Right ventricle myocardium superior (tissue), 1 donor: Measurements from ENCODE around the gene TCF23. TPM values are rescaled to one million over a fixed set of nuclear protein-coding genes. Genes with fewer than 3 reads are reported as not detected.
"Not testable (repeated sequence)": the region's sequence is repeated elsewhere in the genome, so short reads cannot be mapped to it uniquely, and the experiment has no call there.

Source experiments
- ATAC-seq: fragments of 200-7000 bp; cut with Tn5 transposase; one replicate; pipeline ENCODE4 v1.9.1; 2020; ENCODE audit warnings: mild to moderate bottlenecking; ENCODE audit not compliant: poor library complexity
- DNase-seq: peaks from one replicate; pipeline ENCODE4 v3.0.0-alpha.2; 2020
- intact Hi-C: fragments of 100-400 bp; cut with DNase I; formaldehyde crosslinking; loops from one replicate; pipeline ENCODE4 v1.11.2; 2022
- total RNA-seq: library from RNA; stranded (reverse); fragmentation: NEBNext Ultra II Directional; extraction: Animal tissue kit (Norgen Biotek cat#: 25700); gene quantifications from one replicate; pipeline ENCODE4 v1.2.1, GENCODE V29; 2021
- donor health status: DM: no; HTN: yes; CAD: no; lungs with severe emphysema.

The TCF23 gene
- total RNA-seq, 1 donor from 2014 or later: not detected

GRCh38 chr2:27177441-27178351 is 28.9 kb downstream of the TCF23 start:
- DNase-seq: no peak
- intact Hi-C loops: no loop called here
- ATAC-seq: no peak

- intact Hi-C loops: no loop called here
- DNase-seq: no peak
- ATAC-seq: no peak
Measured at GRCh38 chr2:27178469-27178868, 29.7 kb downstream of the TCF23 start.

- DNase-seq (no peak), ATAC-seq (no peak)
- intact Hi-C loops: no loop called here
Measured at GRCh38 chr2:27179344-27180000, 30.7 kb downstream of the TCF23 start.

GRCh38 chr2:27182346-27182745 is 33.5 kb downstream of the TCF23 start:
- DNase-seq: no peak
- intact Hi-C loops: no loop called here
- ATAC-seq: no peak

- intact Hi-C loops: no loop called here
- ATAC-seq: peak; percentile 83
- DNase-seq: no peak
Measured at GRCh38 chr2:27184115-27184514, 35.3 kb downstream of the TCF23 start.

GRCh38 chr2:27185331-27186026 is 36.7 kb downstream of the TCF23 start:
- ATAC-seq (peak; percentile 87), DNase-seq (peak; percentile 55)
- intact Hi-C loops: no loop called here

GRCh38 chr2:27186613-27187345 is 38.0 kb downstream of the TCF23 start:
- intact Hi-C loops: no loop called here
- ATAC-seq (no peak), DNase-seq (no peak)

GRCh38 chr2:27189989-27190388 is 41.2 kb downstream of the TCF23 start:
- DNase-seq: no peak
- intact Hi-C loops: loop anchor here (5.0 kb wide), 1 partner anchor 93 kb away; no protein-coding TSS in a partner anchor
- ATAC-seq: no peak

GRCh38 chr2:27191070-27191829 is 42.4 kb downstream of the TCF23 start:
- ATAC-seq: peak; percentile 85
- intact Hi-C loops: loop anchor here (5.0 kb wide), 1 partner anchor 94 kb away; no protein-coding TSS in a partner anchor
- no peak for DNase-seq

- ATAC-seq: no peak
- intact Hi-C loops: loop anchor here (5.0 kb wide), 1 partner anchor 97 kb away; no protein-coding TSS in a partner anchor
Measured at GRCh38 chr2:27194538-27195354, 45.9 kb downstream of the TCF23 start.

GRCh38 chr2:27195799-27196198 is 47.0 kb downstream of the TCF23 start:
- DNase-seq, ATAC-seq, intact Hi-C loops: not testable (repeated sequence)

More at GRCh38 chr2:27194538-27195354, 45.9 kb downstream of the TCF23 start:
- no peak for DNase-seq

GRCh38 chr2:27198068-27198467 is 49.3 kb downstream of the TCF23 start:
- intact Hi-C loops, ATAC-seq, DNase-seq: not testable (repeated sequence)

- DNase-seq (no peak), ATAC-seq (no peak)
- intact Hi-C loops: no loop called here
Measured at GRCh38 chr2:27198627-27199026, 49.8 kb downstream of the TCF23 start.

- intact Hi-C loops: no loop called here
- DNase-seq (no peak), ATAC-seq (no peak)
Measured at GRCh38 chr2:27199241-27199640, 50.4 kb downstream of the TCF23 start.

- intact Hi-C loops: no loop called here
Measured at GRCh38 chr2:27201675-27202074, 52.9 kb downstream of the TCF23 start.

GRCh38 chr2:27202854-27203253 is 54.0 kb downstream of the TCF23 start:
- intact Hi-C loops: no loop called here
- ATAC-seq (no peak), DNase-seq (no peak)

More at GRCh38 chr2:27201675-27202074, 52.9 kb downstream of the TCF23 start:
- DNase-seq: no peak
- no peak for ATAC-seq

- DNase-seq (no peak), ATAC-seq (no peak)
- intact Hi-C loops: no loop called here
Measured at GRCh38 chr2:27203741-27204140, 54.9 kb downstream of the TCF23 start.
